AG04449 (cell line): ENCODE data around the gene ITGA11.

ENCODE experiments used
- CTCF ChIA-PET: fragments of 350-600 bp; formaldehyde crosslinking; extraction: SDS; loops from one replicate; lab custom pipeline; 2021; ENCODE audit warnings: antibody characterized with exemption; lab: Yijun Ruan, JAX
- POLR2A ChIA-PET: fragments of 400-600, 350-600 bp; formaldehyde crosslinking; extraction: SDS; loops from one replicate; lab custom pipeline; 2020; ENCODE audit warnings: antibody characterized with exemption, inconsistent platforms; lab: Yijun Ruan, JAX
- DNase-seq: peaks from one replicate; pipeline ENCODE4 v3.0.0-alpha.2; 2010; ENCODE audit warnings: low read depth, low spot score
- H3K4me3 ChIP-seq: 2 replicates; pipeline ENCODE4 v1.5.1; 2011; ENCODE audit warnings: low read depth, mild to moderate bottlenecking, control low read depth, low read length
- CTCF ChIP-seq: IDR thresholded peaks from one replicate; pipeline ENCODE4 v1.5.1; 2011; ENCODE audit warnings: mild to moderate bottlenecking, moderate library complexity, low read length, control low read depth, inconsistent platforms; ENCODE audit not compliant: insufficient read depth; ENCODE audit errors: missing control alignments

The ITGA11 gene

GRCh38 chr15:68325726-68326125, 106.2 kb downstream of the ITGA11 start:
- H3K4me3 ChIP-seq, result no peak overlapping the region
- DNase-seq, result no peak
- CTCF ChIA-PET, result interaction anchor here (1.1 to 1.7 kb wide), 3 partner anchors 11 to 230 kb away, joined by 3 to 5 read pairs (median 4); no protein-coding TSS in a partner anchor
- POLR2A ChIA-PET, result no interaction called here
- TF ChIP-seq CTCF, result no peak

- H3K4me3 ChIP-seq, result no peak overlapping the region
- DNase-seq, result no peak
- POLR2A ChIA-PET, result interaction anchor here (0.6 kb wide), 2 partner anchors 11 to 214 kb away, joined by 3 to 5 read pairs; no protein-coding TSS in a partner anchor
- no peak for TF ChIP-seq CTCF
- CTCF ChIA-PET, result interaction anchor here (0.6 to 1.5 kb wide), 4 partner anchors 16 to 553 kb away, joined by 3 to 4 read pairs (median 3); no protein-coding TSS in a partner anchor
Measured at GRCh38 chr15:68322796-68323195, 109.2 kb downstream of the ITGA11 start.

- no peak for TF ChIP-seq CTCF
- no peak for DNase-seq
- POLR2A ChIA-PET, result no interaction called here
- CTCF ChIA-PET, result interaction anchor here (0.7 kb wide), 1 partner anchor 9 kb away, joined by 4 read pairs; no protein-coding TSS in a partner anchor
- no peak overlapping the region for H3K4me3 ChIP-seq
Measured at GRCh38 chr15:68321229-68321628, 110.7 kb downstream of the ITGA11 start.

GRCh38 chr15:68319997-68320396, 112.0 kb downstream of the ITGA11 start:
- DNase-seq, result no peak
- no peak overlapping the region for H3K4me3 ChIP-seq
- no peak for TF ChIP-seq CTCF
- ChIA-PET CTCF (interaction anchor here (1.8 kb wide), 1 partner anchor 14 kb away, joined by 9 read pairs; no protein-coding TSS in a partner anchor), POLR2A (no interaction called here)

DNA sequence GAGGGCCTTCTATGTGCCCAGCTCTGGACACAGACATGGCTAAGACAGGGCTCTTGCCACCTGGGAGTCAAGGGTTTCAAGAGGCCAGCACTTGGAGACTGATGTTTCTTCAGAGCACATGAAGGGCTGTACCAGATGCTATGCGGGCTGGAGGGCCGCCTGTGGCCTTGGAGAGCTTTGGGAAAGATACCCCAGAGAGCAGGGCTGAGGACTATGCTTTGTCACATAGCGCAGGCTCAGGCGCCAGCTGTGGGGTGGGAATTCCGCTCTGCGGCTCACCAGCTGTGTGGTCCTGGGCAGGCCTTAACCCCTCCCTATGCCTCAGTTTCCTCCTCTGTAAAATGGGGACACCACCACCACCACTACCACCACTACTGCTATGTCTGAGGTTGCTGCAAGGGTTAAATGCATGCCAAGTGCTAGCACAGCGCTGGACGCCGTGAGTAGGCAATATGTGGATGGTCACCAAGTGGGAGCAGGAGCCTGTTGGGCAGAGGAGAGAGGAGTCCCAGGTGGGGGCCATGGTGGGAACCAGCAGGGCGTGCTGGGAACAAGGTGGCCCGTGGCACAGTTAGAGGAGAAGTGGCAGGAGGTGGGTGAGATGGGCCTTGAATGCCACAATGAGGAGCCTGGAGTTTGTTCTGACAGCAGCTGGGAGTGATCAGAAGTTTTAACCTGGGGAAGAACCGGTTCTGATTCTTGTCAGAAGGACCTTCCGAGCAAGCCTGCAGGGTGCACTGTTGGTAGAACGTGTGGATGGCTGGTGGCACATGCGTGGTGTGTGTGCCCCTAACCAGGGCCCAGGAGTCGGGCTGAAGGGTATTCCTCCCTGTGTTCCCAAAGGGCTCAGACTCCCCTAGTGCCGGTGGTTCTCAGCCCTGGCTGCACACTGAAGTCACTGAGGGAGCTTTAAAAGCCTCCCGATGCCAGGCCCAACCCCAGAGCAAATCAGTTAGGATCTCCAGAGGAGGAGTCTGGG, 112.7 kb downstream of the ITGA11 start:
- ChIA-PET POLR2A (no interaction called here), CTCF (interaction anchor here (1.8 kb wide), 1 partner anchor 13 kb away, joined by 9 read pairs; no protein-coding TSS in a partner anchor)
- DNase-seq, result no peak
- no peak overlapping the region for H3K4me3 ChIP-seq
- no peak for TF ChIP-seq CTCF

DNA sequence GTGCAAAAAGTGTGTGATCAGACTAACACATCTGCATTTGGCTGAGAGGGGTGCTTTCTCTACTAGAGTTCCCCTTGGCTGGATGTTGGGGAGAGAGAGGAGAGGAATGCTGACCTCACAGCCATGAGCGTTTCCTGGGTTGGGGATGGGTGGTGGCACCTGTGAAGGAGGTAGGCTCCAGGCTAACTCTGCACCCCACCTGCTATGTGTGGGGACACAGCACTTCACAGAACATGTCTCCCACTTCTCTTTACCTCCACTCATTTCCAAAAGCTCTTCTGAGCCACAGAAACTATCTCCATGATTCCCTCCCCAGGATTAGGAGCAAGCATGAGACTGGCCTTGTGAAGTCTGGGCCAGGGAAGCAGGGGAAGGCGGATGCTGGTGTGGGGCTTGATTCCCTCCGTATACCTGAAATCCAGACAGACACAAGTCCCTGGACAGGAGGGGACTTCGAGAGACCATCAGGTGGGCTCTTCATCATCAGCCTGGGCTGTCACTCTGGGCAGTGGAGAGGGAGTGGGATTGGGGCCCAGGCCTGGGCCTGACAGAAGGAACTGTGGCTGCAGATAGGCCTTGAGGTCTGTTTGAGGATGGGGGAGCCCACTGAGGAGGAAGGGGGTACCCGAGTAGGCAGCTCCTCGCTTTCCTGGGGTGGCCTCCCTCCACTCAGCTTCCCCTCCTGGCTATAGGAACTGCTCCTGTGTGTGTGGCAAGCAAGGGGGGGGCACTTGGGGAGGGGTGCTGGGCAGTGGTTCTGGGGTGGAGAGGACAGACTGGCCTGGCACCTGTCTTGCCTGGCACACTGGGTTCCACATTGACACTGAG, 113.7 kb downstream of the ITGA11 start:
- DNase-seq, result no peak
- no peak for TF ChIP-seq CTCF
- ChIA-PET CTCF (no interaction called here), POLR2A (no interaction called here)
- H3K4me3 ChIP-seq, result no peak overlapping the region
